K562 (cell line): ENCODE measurements around the gene PLCB4. TPM values are rescaled to one million over a fixed set of nuclear protein-coding genes. Genes with fewer than 3 reads are reported as not detected.

Experiments
- ATAC-seq: fragments of 200-7000 bp; cut with Tn5 transposase; 3 replicates; pipeline ENCODE4 v1.9.1; 2020; ENCODE audit warnings: moderate library complexity
- BruUV-seq: library from RNA; stranded (reverse); fragments of 400-500 nt; replicated peaks from 2 replicates; lab custom pipeline; 2021; lab: Mats Ljungman, UMichigan
- CTCF ChIA-PET: fragments of 300-600 bp; formaldehyde crosslinking; extraction: SDS; loops from one replicate; lab custom pipeline; 2021; ENCODE audit warnings: low intra/inter-chr PET ratio; lab: Yijun Ruan, JAX
- POLR2A ChIA-PET: fragments of 300-600, 350-650 bp; sonication (Branson Sonifier 250); formaldehyde crosslinking; extraction: SDS; loops from one replicate; lab custom pipeline; 2021; ENCODE audit warnings: antibody characterized with exemption, inconsistent platforms; lab: Yijun Ruan, JAX
- DNase-seq, 4 experiments: peaks; one replicate each; pipeline versions ENCODE4 v3.0.0 to v3.0.0-alpha.2; 2011 to 2018; ENCODE audit warnings: low spot score in 3 of 4, mixed read lengths in 3 of 4; ENCODE audit errors: extremely low read depth in 1 of 4
- FAIRE-seq: peaks from 2 replicates; lab custom pipeline; 2011; peaks lifted over from hg19 to GRCh38; lab: Jason Lieb, UNC
- H2AFZ ChIP-seq: 2 replicates; pipeline ENCODE4 v1.6.0; 2011; ENCODE audit warnings: low read depth, low read length, control low read depth, inconsistent platforms
- H3K27ac ChIP-seq: fragments of 200-600 bp; 3 replicates; pipeline ENCODE4 v1.8.0; 2011; ENCODE audit warnings: low read depth, mild to moderate bottlenecking, control low read depth, inconsistent platforms, low read length, moderate library complexity, mixed read lengths; ENCODE audit errors: extremely low read depth
- H3K27me3 ChIP-seq, 2 experiments: fragments of 300-600 bp in 1 of 2; 2 replicates in 1 of 2; 3 replicates in 1 of 2; pipeline versions ENCODE4 v1.6.0 to v1.8.0; 2011; ENCODE audit warnings: inconsistent platforms in 2 of 2, low read length in 2 of 2, mild to moderate bottlenecking in 1 of 2, mixed read lengths in 1 of 2, moderate library complexity in 1 of 2; ENCODE audit not compliant: control insufficient read depth in 2 of 2, insufficient read depth in 2 of 2
- H3K36me3 ChIP-seq: fragments of 300-600 bp; 3 replicates; pipeline ENCODE4 v1.8.0; 2011; ENCODE audit warnings: mild to moderate bottlenecking, low read length, inconsistent platforms; ENCODE audit not compliant: control insufficient read depth, insufficient read depth
- H3K4me1 ChIP-seq, 2 experiments: fragments of 200-600 bp in 1 of 2; replicated peaks in 1 of 2; 2 replicates in 1 of 2; 3 replicates in 1 of 2; pipeline versions ENCODE4 v1.5.1 to v1.8.0; 2011; ENCODE audit warnings: inconsistent platforms in 2 of 2, low read length in 2 of 2, mild to moderate bottlenecking in 1 of 2, mixed read lengths in 1 of 2, moderate library complexity in 1 of 2; ENCODE audit not compliant: control insufficient read depth in 2 of 2, insufficient read depth in 2 of 2
- H3K4me2 ChIP-seq: 2 replicates; pipeline ENCODE4 v1.6.1; 2011; ENCODE audit warnings: low read length, control low read depth, inconsistent platforms, mixed read lengths; ENCODE audit not compliant: insufficient read depth
- H3K4me3 ChIP-seq: fragments of 200-600 bp; sonication (generic), shearing (Covaris generic); 2 replicates; pipeline ENCODE4 v1.5.1; 2016; ENCODE audit warnings: control low read depth, inconsistent platforms
- H3K79me2 ChIP-seq: fragments of 200-600 bp; 3 replicates; pipeline ENCODE4 v1.8.0; 2011; ENCODE audit warnings: low read length, inconsistent platforms; ENCODE audit not compliant: control insufficient read depth, insufficient read depth
- H3K9ac ChIP-seq, 2 experiments: 2 replicates each; pipeline versions ENCODE4 v1.6.0 to v1.6.1; 2011; ENCODE audit warnings: low read depth in 2 of 2, low read length in 2 of 2, control low read depth in 1 of 2, inconsistent platforms in 1 of 2, mild to moderate bottlenecking in 1 of 2, mixed read lengths in 1 of 2; ENCODE audit not compliant: insufficient read depth in 1 of 2
- H3K9me1 ChIP-seq: one replicate; pipeline ENCODE4 v1.6.0; 2011; ENCODE audit warnings: inconsistent platforms, mild to moderate bottlenecking, low read length, moderate library complexity; ENCODE audit not compliant: control insufficient read depth, insufficient read depth
- H3K9me3 ChIP-seq: replicated peaks from 2 replicates; pipeline ENCODE4 v1.5.1; 2011; ENCODE audit warnings: low read depth, low read length, inconsistent platforms; ENCODE audit not compliant: control insufficient read depth, insufficient read depth
- H4K20me1 ChIP-seq: replicated peaks from 2 replicates; pipeline ENCODE4 v1.6.1; 2011; ENCODE audit warnings: low read length, inconsistent platforms, mixed read lengths; ENCODE audit not compliant: control insufficient read depth, insufficient read depth
- ATF1 ChIP-seq, 2 experiments: fragments of 450-650 bp in 1 of 2; IDR thresholded peaks; 2 replicates each; pipeline ENCODE4 v1.6.1; 2016; ENCODE audit warnings: missing compliant biosample characterization in 1 of 2, missing genetic modification characterization in 1 of 2
- BACH1 ChIP-seq: fragments of 200-800 bp; sonication (Bioruptor generic); IDR thresholded peaks from 2 replicates; pipeline ENCODE4 v1.6.1; 2016; ENCODE audit warnings: missing genetic modification characterization, missing compliant biosample characterization
- C11orf30 ChIP-seq: fragments of 450-650 bp; IDR thresholded peaks from 2 replicates; pipeline ENCODE4 v1.6.1; 2016; ENCODE audit warnings: low read depth, mild to moderate bottlenecking
- MAFF ChIP-seq: IDR thresholded peaks from 2 replicates; pipeline ENCODE4 v1.6.1; 2012; ENCODE audit warnings: low read length, improper control_type of control experiment
- NFRKB ChIP-seq: fragments of 450-650 bp; IDR thresholded peaks from 2 replicates; pipeline ENCODE4 v1.6.1; 2016; ENCODE audit warnings: low read depth
- NFYB ChIP-seq: IDR thresholded peaks from 2 replicates; pipeline ENCODE4 v1.6.1; 2011; ENCODE audit warnings: mild to moderate bottlenecking, moderate library complexity; ENCODE audit not compliant: insufficient read length; ENCODE audit errors: extremely low read depth
- PML ChIP-seq: IDR thresholded peaks from 2 replicates; pipeline ENCODE4 v1.6.1; 2012; ENCODE audit warnings: low read length, inconsistent platforms
- RHOXF2B ChIP-seq: fragments of 250-450 bp; sonication (Bioruptor Pico); conservative IDR thresholded peaks from 2 replicates; pipeline ENCODE4 v1.5.1; 2021
- RUNX1 ChIP-seq: sonication (generic); IDR thresholded peaks from 2 replicates; pipeline ENCODE4 v1.6.1; 2016; ENCODE audit warnings: antibody characterized with exemption, low read depth
- TAF1 ChIP-seq: IDR thresholded peaks from 2 replicates; pipeline ENCODE4 v1.6.1; 2011; ENCODE audit warnings: mild to moderate bottlenecking, low read length, moderate library complexity; ENCODE audit not compliant: insufficient read depth, control insufficient read depth, severe bottlenecking; ENCODE audit errors: extremely low read depth
- ZNF316 ChIP-seq: fragments of 450-650 bp; IDR thresholded peaks from 2 replicates; pipeline ENCODE4 v1.6.1; 2016
- WGBS: fragments of 100-300 bp; shearing (Covaris generic); methylation state at CpG from one replicate; pipeline ENCODE4 v1.1.6; 2016; ENCODE audit warnings: low coverage, mixed read lengths; ENCODE audit not compliant: insufficient coverage; ENCODE audit errors: missing lambda C conversion rate; 5-methylcytosine and 5-hydroxymethylcytosine counted together
- in situ Hi-C: fragments of 300-500 bp; cut with MboI; formaldehyde crosslinking; loops from 4 replicates; pipeline ENCODE4 v1.15.0; 2018; ENCODE audit warnings: inconsistent platforms, mixed read lengths
- intact Hi-C: fragments of 100-400 bp; cut with micrococcal nuclease; formaldehyde crosslinking; loops from 2 replicates; pipeline ENCODE4 v1.14.2; 2022
- polyA plus RNA-seq, 8 experiments: library from polyadenylated mRNA; depleted of rRNA in 4 of 8; stranded (reverse) in 5 of 8; unstranded in 3 of 8; fragments of >200 nt; fragmentation: Nextera tagmentation in 2 of 8; fragmentation: Illumina TruSeq in 1 of 8; extraction: Ambion mirVana in 2 of 8; extraction: Trizol in 1 of 8; gene quantifications; 2 replicates each; pipeline versions ENCODE4 v1.2.1 to v1.2.3, GENCODE V29; 2011 to 2014; ENCODE audit warnings: inconsistent platforms in 1 of 8, missing spikeins in 1 of 8
- total RNA-seq, 7 experiments: library from RNA; depleted of rRNA in 6 of 7; stranded (reverse); fragments of >200 nt in 6 of 7; fragmentation: Illumina TruSeq in 2 of 7; extraction: Trizol in 2 of 7; gene quantifications; 2 replicates each; pipeline versions ENCODE4 v1.2.1 to v1.2.3, GENCODE V29; 2011 to 2021; ENCODE audit warnings: low replicate concordance in 1 of 7
- TF ChIP-seq, protein P1 (sequence below): IDR thresholded peaks from 2 replicates; pipeline ENCODE4 v1.6.1; 2011; ENCODE audit not compliant: insufficient read length; ENCODE audit errors: extremely low read depth
- TF ChIP-seq, protein P2 (sequence below): sonication (generic); formaldehyde crosslinking; IDR thresholded peaks from 2 replicates; pipeline ENCODE4 v1.8.0; 2022; ENCODE audit warnings: mild to moderate bottlenecking, missing genetic modification reagents, borderline replicate concordance
- TF ChIP-seq, protein P3 (sequence below): fragments of 250-450 bp; sonication (Bioruptor Pico); IDR thresholded peaks from 2 replicates; pipeline ENCODE4 v1.8.0; 2021; ENCODE audit warnings: borderline replicate concordance, mild to moderate bottlenecking, moderate library complexity; ENCODE audit not compliant: poor library complexity, severe bottlenecking

Gene PLCB4
- total and polyA plus RNA-seq, 9 of the 15 experiments (the other 6 are each of a cell fraction or from before 2014, with no cell fraction given): 0.20 to 2.9 (median 0.52) TPM

DNA sequence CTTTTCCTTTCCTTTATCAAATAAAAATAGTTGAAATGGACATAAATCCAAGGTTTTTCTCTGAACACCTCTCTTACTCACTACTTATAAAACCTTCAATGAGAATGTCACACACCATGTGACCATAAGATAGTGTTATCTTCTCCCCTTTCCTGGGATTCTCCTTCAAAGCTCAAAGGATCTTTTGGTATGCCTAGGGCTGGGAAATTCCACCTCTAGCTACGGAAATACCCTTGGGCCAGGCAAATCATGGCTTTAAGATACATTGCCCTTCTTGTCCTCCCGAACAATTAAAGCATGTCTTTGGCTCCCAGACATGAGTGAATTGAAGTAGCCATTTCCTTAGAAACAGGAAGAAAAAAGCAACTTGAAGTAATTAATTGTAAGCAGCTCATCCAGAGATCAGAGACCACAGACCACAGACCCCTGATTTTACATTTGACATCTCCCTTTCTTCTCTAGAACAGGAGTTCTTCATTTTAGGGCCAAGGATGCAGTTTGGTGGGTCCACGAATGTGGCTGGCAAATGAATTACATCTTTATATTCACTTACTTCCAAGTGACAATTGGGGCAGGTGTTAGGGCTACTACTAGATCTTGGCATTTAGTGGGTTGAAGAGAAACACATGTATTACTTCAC is 4.1 kb downstream of the PLCB4 start (continued):
- TF ChIP-seq ATF1 (CRISPR knock-in tag; IDR thresholded peaks at IDR 0.05) (no peak), ATF1 (tag; IDR thresholded peaks at IDR 0.05) (no peak), PML (no peak), C11orf30 (no peak)
- TF ChIP-seq, protein P1, sequence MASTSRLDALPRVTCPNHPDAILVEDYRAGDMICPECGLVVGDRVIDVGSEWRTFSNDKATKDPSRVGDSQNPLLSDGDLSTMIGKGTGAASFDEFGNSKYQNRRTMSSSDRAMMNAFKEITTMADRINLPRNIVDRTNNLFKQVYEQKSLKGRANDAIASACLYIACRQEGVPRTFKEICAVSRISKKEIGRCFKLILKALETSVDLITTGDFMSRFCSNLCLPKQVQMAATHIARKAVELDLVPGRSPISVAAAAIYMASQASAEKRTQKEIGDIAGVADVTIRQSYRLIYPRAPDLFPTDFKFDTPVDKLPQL: no peak

DNA sequence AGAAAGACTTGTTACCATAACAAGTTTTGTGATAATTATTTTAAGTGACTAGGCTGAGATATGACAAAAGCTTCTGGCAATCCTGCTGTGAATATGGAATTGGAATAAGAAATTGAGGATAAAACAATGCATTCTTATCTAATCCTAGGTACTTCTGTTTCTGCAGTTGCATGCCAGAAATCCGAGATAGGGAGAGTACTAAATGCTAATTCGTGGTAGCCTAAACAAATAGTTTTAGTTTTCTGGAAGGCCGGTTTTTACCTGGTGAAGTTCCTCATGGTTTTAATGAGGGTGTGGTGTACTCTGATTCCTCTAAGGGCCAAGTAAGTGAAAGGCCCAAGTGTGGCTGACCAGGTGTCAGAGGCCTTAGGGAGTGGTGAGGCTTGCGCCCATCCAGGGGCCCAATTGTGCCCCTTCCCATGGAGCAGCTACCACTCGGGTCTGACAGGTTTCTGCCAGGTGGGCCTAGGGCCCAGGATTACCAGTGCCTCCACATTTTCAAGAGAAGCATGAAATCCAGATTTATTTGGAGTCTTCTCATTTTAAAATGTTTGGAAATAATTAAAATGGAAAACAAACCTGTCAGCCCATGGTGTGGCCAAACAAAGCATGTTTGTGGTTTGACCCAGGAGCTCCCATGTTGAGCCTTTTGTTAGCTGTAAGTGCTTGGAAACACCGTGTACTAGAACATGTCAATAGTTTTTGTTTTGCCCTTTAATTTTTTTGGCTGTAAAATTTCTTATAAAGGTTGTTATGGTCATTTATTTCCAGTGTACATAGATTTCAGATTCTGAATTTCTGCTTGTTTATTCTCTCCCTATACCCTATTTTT is 6.6 kb downstream of the PLCB4 start:
- 24% methylated on average over 5 of the region's 6 CpGs for WGBS
- Histone ChIP-seq H2AFZ (no peak overlapping the region), H3K9me3 (no peaks in the 10 kb centered on the region), H3K9me1 (no peaks in the 10 kb centered on the region), H3K9ac (peak overlapping the region in 1 of 2 experiments; percentile 26; a peak in 1 of 4 replicates), H3K27ac (no peak overlapping the region), H3K79me2 (no peaks in the 10 kb centered on the region), H3K36me3 (no peaks in the 10 kb centered on the region), H3K4me2 (no peak overlapping the region), H3K27me3 (no peaks in the 10 kb centered on the region), H3K4me3 (no peak overlapping the region), H4K20me1 (no peaks in the 10 kb centered on the region), H3K4me1 (no peaks in the 10 kb centered on the region; a peak in 3 of 5 replicates)
- DNase-seq (no peak), ATAC-seq (no peak), FAIRE-seq (no peak)
- POLR2A ChIA-PET: interaction anchor here (0.7 kb wide), 1 partner anchor 888 kb away, joined by 3 read pairs; no protein-coding TSS in a partner anchor
- CTCF ChIA-PET: no interaction called here
- TF ChIP-seq RUNX1: no peak
- TF ChIP-seq ZNF316: no peak
- TF ChIP-seq NFYB: no peak
- TF ChIP-seq BACH1 (tag): no peak
- no peak for TF ChIP-seq RHOXF2B (CRISPR knock-in tag)
- TF ChIP-seq TAF1: no peak
- TF ChIP-seq, protein P2, sequence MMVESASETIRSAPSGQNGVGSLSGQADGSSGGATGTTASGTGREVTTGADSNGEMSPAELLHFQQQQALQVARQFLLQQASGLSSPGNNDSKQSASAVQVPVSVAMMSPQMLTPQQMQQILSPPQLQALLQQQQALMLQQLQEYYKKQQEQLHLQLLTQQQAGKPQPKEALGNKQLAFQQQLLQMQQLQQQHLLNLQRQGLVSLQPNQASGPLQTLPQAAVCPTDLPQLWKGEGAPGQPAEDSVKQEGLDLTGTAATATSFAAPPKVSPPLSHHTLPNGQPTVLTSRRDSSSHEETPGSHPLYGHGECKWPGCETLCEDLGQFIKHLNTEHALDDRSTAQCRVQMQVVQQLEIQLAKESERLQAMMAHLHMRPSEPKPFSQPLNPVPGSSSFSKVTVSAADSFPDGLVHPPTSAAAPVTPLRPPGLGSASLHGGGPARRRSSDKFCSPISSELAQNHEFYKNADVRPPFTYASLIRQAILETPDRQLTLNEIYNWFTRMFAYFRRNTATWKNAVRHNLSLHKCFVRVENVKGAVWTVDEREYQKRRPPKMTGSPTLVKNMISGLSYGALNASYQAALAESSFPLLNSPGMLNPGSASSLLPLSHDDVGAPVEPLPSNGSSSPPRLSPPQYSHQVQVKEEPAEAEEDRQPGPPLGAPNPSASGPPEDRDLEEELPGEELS (CRISPR knock-in tag): no peak
- no peak for TF ChIP-seq NFRKB
- TF ChIP-seq, protein P3, sequence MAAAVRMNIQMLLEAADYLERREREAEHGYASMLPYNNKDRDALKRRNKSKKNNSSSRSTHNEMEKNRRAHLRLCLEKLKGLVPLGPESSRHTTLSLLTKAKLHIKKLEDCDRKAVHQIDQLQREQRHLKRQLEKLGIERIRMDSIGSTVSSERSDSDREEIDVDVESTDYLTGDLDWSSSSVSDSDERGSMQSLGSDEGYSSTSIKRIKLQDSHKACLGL (CRISPR knock-in tag): no peak
- TF ChIP-seq MAFF: no peak
- no TSS peak for BruUV-seq
- intact Hi-C loops (no loop called here), in situ Hi-C loops (no loop called here)
